ENCODE measurements around the gene RPS18.
"Not testable (repeated sequence)": the region's sequence is repeated elsewhere in the genome, so short reads cannot be mapped to it uniquely, and the experiment has no call there.

Gene RPS18

GRCh38 chr6:33271468-33272274 lies at the start of gene RPS18, which contains the start of gene VPS52:
RPS18 (plus strand) TSS chr6:33272075; CDS start chr6:33272120, 45 bp downstream.
VPS52 (minus strand) TSS chr6:33271876; CDS start chr6:33271675, 201 bp downstream.
- peak; percentile 94 for DNase-seq (ENCODE audit: low spot score)

DNA sequence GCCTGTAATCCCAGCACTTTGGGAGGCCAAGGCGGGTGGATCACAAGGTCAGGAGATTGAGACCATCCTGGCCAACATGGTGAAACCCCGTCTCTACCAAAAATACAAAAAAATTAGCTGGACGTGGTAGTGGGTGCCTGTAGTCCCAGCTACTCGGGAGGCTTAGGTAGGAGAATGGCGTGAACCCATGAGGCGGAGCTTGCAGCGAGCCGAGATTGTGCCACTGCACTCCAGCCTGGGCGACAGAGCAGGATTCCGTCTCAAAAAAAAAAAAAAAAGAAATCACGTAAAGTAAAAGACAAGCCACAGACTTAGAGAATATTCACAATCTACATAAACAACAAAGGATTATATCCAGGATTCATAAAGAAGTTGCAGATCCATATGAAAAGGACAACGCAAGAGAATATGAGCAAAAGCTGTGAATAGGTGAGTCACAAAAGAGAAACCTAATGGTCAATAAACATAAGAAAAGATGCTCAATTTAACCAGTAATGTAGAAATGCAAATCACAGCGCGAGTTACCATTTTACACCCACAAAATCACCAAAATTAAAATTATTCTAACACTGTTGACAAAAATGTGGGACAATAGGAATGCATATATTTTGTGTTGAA lies 45.3 kb upstream of the RPS18 start:
- DNase-seq (ENCODE audit: low spot score): not testable (repeated sequence)

- DNase-seq (ENCODE audit: low spot score): no peak
These were observed 36.6 kb upstream of the RPS18 start for GRCh38 chr6:33235221-33235634.

GRCh38 chr6:33236328-33236727 lies 35.5 kb upstream of the RPS18 start:
- no peak for DNase-seq (ENCODE audit: low spot score)

DNA sequence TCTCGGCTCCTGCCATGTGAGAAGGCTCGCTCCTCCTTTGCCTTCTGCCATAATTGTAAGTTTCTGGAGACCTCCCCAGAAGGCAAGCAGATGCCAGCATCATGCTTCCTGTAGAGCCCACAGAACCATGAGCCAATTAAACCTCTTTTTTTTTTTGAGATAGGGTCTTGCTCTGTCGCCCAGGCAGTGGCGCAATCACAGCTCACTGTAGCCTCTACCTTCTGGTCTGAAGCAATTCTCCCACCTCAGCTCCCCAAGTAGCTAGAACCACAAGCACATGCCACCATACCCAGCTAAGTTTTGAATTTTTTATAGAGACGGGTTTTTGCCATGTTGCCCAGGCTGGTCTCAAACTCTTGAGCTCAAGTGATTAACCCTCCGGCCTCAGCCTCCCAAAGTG lies 35.0 kb upstream of the RPS18 start:
- no peak for DNase-seq (ENCODE audit: low spot score)

DNA sequence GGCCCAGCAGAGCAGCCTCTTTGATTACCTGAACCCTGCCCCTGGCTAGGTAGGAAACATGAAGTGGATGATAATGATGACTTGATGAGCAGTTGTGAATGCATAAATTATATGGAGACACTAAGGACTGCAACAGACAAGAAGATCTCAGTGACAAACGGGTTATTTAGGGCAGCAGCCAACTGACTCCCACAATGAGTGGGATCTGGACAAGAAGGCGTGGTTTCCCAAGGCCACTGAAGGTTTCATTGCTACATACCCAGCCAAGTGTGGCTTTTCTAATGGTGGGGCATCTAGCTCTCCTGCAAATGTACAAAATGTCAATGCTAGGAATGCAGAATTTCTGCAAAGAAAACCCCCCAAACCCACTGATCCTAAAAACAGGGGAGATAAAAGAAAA lies 34.1 kb upstream of the RPS18 start:
- DNase-seq (ENCODE audit: low spot score): no peak

- DNase-seq (ENCODE audit: low spot score): no peak
These were observed 29.9 kb upstream of the RPS18 start for GRCh38 chr6:33241968-33242367.

- DNase-seq (ENCODE audit: low spot score): no peak
These were observed 28.4 kb upstream of the RPS18 start for GRCh38 chr6:33243476-33243875.

GRCh38 chr6:33247977-33248642 lies 23.8 kb upstream of the RPS18 start:
- DNase-seq (ENCODE audit: low spot score): peak; percentile 83

- no peak for DNase-seq (ENCODE audit: low spot score)
These were observed 23.3 kb upstream of the RPS18 start for GRCh38 chr6:33248643-33248931.

DNA sequence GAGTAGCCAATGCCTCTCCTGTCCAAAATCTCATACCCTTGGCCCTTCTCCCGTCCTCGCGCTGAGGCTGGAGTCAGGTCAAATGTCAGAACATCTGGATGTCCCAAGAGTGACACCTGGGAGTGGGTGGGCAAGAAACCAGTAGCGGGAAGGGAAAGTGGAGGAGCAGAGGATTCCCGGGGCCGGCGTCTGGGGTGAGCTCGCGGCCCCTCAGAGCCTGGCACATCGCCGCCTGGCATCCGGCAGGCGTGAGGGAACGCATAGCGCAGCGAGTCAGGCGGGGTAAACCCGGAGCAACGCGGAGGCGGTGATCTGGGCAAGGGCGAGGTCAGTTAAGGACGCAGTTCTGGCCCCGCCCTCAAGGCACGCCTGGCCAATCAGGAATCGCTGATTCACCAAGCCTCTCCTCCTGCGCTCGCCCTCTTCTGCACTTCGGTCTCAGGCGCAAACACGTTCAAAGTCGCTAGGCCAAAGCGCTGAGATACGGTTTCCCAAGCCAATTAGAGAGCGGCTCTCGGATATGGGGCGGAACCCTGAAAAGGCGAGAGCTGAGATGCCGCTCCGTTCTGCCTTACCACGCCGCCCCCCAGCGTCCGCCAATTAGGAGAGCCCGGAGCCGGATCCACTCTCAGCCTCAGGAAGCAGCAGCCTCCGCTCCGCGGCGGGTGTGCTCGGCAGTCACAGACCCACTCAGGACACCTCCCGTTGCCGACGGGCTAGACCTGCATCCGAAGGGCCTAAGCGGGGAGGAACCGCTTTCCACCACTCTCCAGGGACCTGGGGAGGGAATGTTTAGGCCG lies 22.7 kb upstream of the RPS18 start:
- DNase-seq (ENCODE audit: low spot score): peak; percentile 95

- peak; percentile 69 for DNase-seq (ENCODE audit: low spot score)
These were observed 21.9 kb upstream of the RPS18 start for GRCh38 chr6:33249732-33250630.

GRCh38 chr6:33250731-33251130 lies 21.1 kb upstream of the RPS18 start:
- DNase-seq (ENCODE audit: low spot score): no peak

GRCh38 chr6:33251395-33252012 lies 20.4 kb upstream of the RPS18 start:
- no peak for DNase-seq (ENCODE audit: low spot score)

DNA sequence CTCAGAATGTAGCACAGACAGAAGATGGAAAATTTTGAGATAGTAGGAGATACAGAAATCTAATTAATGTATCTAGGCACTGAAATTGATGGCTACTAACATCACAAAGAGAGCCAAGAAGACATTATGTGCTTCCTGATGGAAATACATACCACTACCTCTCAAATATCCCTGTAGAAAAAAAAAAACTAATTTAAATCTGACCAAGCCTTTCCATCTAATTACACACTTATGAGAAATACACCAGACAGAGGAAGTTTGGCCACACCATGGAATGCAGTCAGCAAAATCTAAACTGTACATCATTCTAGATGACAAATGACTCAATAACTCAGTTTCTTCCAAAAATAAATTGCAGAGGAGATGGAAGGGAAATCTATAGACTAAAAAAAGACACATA lies 19.1 kb upstream of the RPS18 start:
- DNase-seq (ENCODE audit: low spot score): no peak

DNA sequence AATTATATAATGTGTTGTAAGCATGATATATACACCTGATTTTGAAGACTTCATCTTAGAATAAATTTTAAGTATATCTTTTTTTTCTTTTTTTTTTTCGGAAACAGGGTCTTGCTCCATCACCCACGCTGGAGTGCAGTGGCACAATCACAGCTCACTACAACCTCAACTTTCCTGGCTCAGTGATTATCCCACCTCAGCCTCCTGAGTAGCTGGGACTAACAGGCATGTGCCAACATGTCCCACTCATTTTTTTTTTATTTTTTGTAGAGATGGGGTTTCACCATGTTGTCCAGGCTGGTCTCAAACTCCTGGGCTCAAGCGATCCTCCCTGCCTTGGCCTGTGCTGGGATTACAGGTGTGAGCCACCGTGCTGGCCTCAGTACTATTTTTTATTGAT lies 17.3 kb upstream of the RPS18 start:
- no peak for DNase-seq (ENCODE audit: low spot score)

DNA sequence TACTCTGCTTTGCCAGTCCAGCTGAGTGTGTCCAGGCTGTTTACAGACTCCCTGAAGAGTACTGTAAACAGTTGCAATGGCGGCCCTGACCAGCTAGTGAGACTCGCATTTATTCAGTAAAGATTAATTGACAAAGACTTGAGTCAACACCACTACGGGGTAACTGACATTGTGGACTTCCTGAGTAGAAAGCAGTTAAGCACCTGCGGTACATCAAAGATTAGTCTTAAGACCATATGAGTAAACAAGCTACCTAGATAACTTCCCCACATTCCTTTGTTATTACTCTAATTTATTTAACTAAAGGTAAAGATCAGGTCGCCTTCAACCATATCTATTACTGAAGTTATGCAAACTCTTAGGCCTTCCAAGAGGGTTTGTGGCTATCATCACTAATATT lies 12.8 kb upstream of the RPS18 start:
- no peak for DNase-seq (ENCODE audit: low spot score)

- DNase-seq (ENCODE audit: low spot score): not testable (repeated sequence)
These were observed 9.4 kb upstream of the RPS18 start for GRCh38 chr6:33262490-33262889.

- no peak for DNase-seq (ENCODE audit: low spot score)
These were observed 7.9 kb upstream of the RPS18 start for GRCh38 chr6:33264015-33264414.

DNA sequence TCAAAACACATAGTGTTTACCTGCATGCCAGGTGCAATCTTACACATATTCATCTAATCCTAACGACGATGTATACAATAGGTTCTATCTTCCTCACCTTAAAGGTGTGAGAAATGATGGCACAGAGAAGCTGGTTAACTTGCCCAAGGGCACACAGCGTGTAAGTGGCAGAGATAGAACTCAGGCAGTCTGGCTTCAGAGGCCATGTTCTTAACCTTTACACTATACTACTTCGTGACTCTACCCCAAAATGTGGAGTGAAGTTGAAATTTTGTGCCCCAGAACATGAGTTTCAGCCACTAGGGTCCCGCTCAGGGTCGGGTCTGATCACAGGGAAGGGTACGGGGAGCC lies 783 bp upstream of the RPS18 start:
- DNase-seq (ENCODE audit: low spot score): peak; percentile 14

Measured in AG20443 (cell line).